ENCODE results near the gene RGS14. TPM values are rescaled to one million over a fixed set of nuclear protein-coding genes. Genes with fewer than 3 reads are reported as not detected.
"Not testable (repeated sequence)": the region's sequence is repeated elsewhere in the genome, so short reads cannot be mapped to it uniquely, and the experiment has no call there.

Gene RGS14
- total RNA-seq, 4 donors from 2014 or later, result 28.6 to 38.3 (median 37.2) TPM

GRCh38 chr5:177358370-177358819 lies 671 bp downstream of the RGS14 start:
- intact Hi-C loops (cut with DNase I; ENCODE audit: low total_unique reads), result no loop called here
- 33 to 49% methylated on average over 4 to 5 of the region's 5 CpGs for WGBS, 2 donors

DNA sequence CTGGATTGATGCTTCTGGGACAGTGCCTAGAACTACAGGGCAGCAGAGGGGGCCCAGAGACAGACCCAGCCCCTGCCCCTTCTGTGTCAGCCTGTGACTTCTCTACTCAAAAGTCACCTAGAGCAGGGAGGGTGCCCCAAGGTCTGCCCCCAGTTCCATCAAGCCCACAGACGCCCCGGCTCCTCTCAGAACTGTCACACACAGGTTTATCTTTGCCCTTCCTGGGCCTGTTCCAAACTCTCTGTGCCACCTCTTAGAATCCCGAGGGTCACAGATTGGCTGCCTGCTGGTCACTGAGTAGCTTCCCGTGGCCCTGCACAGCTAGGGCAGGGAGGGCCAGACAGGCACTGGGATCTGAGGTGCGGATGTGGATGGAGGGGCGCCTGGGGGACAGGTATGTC lies 1.7 kb downstream of the RGS14 start:
- TF ChIP-seq, protein P1, sequence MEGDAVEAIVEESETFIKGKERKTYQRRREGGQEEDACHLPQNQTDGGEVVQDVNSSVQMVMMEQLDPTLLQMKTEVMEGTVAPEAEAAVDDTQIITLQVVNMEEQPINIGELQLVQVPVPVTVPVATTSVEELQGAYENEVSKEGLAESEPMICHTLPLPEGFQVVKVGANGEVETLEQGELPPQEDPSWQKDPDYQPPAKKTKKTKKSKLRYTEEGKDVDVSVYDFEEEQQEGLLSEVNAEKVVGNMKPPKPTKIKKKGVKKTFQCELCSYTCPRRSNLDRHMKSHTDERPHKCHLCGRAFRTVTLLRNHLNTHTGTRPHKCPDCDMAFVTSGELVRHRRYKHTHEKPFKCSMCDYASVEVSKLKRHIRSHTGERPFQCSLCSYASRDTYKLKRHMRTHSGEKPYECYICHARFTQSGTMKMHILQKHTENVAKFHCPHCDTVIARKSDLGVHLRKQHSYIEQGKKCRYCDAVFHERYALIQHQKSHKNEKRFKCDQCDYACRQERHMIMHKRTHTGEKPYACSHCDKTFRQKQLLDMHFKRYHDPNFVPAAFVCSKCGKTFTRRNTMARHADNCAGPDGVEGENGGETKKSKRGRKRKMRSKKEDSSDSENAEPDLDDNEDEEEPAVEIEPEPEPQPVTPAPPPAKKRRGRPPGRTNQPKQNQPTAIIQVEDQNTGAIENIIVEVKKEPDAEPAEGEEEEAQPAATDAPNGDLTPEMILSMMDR (IDR thresholded peaks at IDR 0.05), result no peak
- no peak for TF ChIP-seq POLR2A (IDR thresholded peaks at IDR 0.05)
- no peak for DNase-seq (ENCODE audit: low spot score in 2 of 2)
- 80 to 87% methylated on average over 6 of the region's 6 CpGs for WGBS, 2 donors
- H3K4me3 ChIP-seq (ENCODE audit: low read depth, poor library complexity, severe bottlenecking), result no peak overlapping the region
- intact Hi-C loops (cut with DNase I; ENCODE audit: low total_unique reads), result no loop called here

More at GRCh38 chr5:177358370-177358819, 671 bp downstream of the RGS14 start:
- no peak overlapping the region for H3K4me3 ChIP-seq (ENCODE audit: low read depth, poor library complexity, severe bottlenecking)
- no peak for DNase-seq (ENCODE audit: low spot score in 2 of 2)
- TF ChIP-seq, protein P1 (IDR thresholded peaks at IDR 0.05), result no peak
- TF ChIP-seq POLR2A (IDR thresholded peaks at IDR 0.05), result no peak

- intact Hi-C loops (cut with DNase I; ENCODE audit: low total_unique reads), result no loop called here
Observed at GRCh38 chr5:177359860-177360259, 2.1 kb downstream of the RGS14 start.

DNA sequence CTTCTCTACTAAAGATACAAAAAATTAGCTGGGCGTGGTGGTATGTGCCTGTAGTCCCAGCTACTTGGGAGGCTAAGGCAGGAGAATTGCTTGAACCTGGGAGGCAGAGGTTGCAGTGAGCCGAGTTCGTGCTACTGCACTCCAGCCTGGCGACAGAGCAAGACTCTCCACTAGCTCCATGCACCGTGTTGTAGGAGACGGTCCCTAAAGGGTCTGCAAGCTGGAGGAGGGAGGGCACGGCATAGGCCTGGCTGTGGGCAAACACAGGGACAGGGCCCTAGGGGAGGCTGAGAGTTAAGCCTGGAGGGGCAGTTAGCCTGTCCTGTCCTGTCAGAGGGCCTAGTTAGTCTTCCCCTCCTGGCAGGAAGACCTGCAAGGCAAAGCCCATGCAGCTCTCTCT lies 3.0 kb downstream of the RGS14 start:
- intact Hi-C loops (cut with DNase I; ENCODE audit: low total_unique reads); H3K4me3 ChIP-seq (ENCODE audit: low read depth, poor library complexity, severe bottlenecking); DNase-seq (ENCODE audit: low spot score in 2 of 2): not testable (repeated sequence)
- 86 to 87% methylated on average over 7 of the region's 7 CpGs for WGBS, 2 donors

More at GRCh38 chr5:177359860-177360259, 2.1 kb downstream of the RGS14 start:
- WGBS, 2 donors, result 82 to 84% methylated on average over 3 of the region's 3 CpGs
- no peak for DNase-seq (ENCODE audit: low spot score in 2 of 2)
- TF ChIP-seq, protein P1 (IDR thresholded peaks at IDR 0.05), result no peak
- TF ChIP-seq POLR2A (IDR thresholded peaks at IDR 0.05), result no peak
- no peak overlapping the region for H3K4me3 ChIP-seq (ENCODE audit: low read depth, poor library complexity, severe bottlenecking)

DNA sequence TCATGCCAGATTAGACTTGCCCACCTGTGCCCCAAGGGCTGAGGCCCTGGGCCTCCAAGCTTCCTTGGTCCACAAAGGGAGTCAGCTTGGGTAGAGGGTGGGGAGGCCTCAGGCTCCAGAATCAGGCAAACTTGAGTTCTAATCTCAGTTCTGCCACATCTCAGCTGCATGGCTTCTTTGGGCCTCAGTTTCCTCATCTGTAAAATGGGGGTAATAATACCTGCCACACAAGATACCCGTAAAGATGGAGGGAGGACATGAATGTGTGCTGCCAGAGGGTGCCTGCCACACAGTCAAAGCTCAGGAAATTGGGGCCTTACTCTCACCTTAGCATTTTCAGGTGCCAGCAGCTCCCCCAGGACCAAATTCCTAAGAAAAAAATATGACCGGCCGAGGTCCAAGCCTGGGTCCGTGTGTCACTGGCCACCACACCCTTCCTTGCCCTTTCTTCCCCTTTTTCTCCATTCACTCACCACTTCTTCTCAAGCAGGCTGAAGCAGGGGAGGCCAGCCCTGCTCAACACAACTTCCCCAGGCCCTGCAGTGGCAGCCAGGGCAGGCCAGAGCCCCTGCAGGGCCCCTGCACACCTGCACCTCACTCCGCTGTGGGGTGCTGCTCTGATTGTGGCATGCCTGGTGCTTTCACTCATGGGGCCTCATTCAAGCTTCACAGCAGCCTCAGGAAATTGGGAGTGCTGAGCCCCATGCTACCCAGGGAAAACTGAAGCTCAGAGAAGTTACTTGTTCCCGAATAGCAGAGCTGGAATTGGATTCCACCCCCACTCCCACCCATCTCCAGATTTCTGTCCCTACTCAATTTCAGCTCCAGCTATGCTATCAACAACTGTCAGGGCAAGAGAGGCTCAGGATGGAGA lies 3.9 kb downstream of the RGS14 start:
- WGBS, 2 donors, result 59 to 73% methylated on average over 6 of the region's 6 CpGs
- H3K4me3 ChIP-seq (ENCODE audit: low read depth, poor library complexity, severe bottlenecking), result no peak overlapping the region
- intact Hi-C loops (cut with DNase I; ENCODE audit: low total_unique reads), result no loop called here

DNA sequence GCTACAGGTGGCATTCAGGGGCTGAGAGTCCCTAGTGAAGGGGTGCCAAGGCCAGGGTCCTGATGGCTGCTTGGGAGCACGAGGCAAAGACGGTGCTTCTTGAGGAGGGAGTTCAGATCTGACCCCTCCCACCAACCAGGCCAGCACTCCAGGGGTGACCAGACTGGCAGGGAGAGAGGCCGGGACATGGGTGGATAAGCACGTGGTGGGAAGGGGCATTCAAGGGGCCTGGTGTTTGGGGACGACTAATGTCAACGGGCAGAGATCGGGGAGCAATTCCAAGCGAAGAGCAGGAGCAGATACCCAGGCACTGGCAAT lies 4.5 kb downstream of the RGS14 start:
- no peak for DNase-seq (ENCODE audit: low spot score in 2 of 2)
- intact Hi-C loops (cut with DNase I; ENCODE audit: low total_unique reads), result no loop called here
- no peak overlapping the region for H3K4me3 ChIP-seq (ENCODE audit: low read depth, poor library complexity, severe bottlenecking)
- TF ChIP-seq, protein P1 (IDR thresholded peaks at IDR 0.05), result no peak
- TF ChIP-seq POLR2A (IDR thresholded peaks at IDR 0.05), result no peak
- WGBS, 2 donors, result 21 to 39% methylated on average over 8 of the region's 8 CpGs

More for the DNA sequence above, 3.9 kb downstream of the RGS14 start:
- DNase-seq (ENCODE audit: low spot score in 2 of 2), result no peak
- no peak for TF ChIP-seq POLR2A (IDR thresholded peaks at IDR 0.05)
- TF ChIP-seq, protein P1 (IDR thresholded peaks at IDR 0.05), result no peak

Data from lower leg skin (tissue), 4 donors.